Astrocyte of the spinal cord (primary cell): Measurements from ENCODE around the gene DRAXIN.

Experiments used
- DNase-seq: peaks from one replicate; pipeline ENCODE4 v3.0.0; 2011; ENCODE audit warnings: low read depth, low spot score
- H3K4me3 ChIP-seq: 2 replicates; pipeline ENCODE4 v1.5.1; 2011; ENCODE audit warnings: low read depth, mild to moderate bottlenecking, low read length, moderate library complexity
- in situ Hi-C: cut with HindIII; loops from 2 replicates; pipeline ENCODE4 v1.10.0; 2017; ENCODE audit warnings: low sequenced_read_pairs
- TF ChIP-seq, protein P1 (sequence below): IDR thresholded peaks from 2 replicates; pipeline ENCODE4 v1.5.1; 2012; ENCODE audit warnings: low read depth, mild to moderate bottlenecking, low read length, inconsistent platforms

DRAXIN gene

DNA sequence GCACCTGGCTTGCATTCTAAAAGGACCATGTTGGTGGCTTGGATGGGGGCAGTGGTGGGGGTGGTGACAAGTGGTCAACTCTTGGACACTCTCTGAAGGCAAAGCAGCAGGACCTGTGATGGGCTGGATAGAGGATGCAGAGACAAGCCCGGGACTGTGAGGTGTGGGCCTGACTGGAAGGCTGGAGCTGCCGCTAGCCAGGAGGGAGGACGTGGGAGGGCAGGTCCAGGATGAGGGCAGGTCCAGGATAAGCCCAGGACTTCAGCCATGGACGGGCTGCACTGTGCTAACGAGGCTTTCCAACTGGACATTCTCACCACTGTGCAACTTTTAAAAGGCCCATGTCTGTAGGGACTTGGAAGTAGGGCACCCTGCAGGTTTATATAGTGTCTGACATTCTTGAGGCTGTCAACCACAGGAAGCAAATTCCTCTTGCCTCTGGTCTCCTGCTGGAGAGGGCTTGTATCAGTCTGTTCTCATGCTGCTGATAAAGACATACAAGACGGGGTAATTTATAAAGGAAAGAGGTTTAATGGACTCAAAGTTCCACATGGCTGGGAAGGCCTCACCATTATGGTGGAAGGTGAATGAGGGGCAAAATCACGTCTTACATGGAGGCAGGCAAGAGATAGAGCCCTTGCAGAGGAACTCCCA lies 62.2 kb downstream of the DRAXIN start:
- H3K4me3 ChIP-seq = no peak overlapping the region
- DNase-seq = peak; percentile 53
- in situ Hi-C loops = no loop called here
- TF ChIP-seq, protein P1, sequence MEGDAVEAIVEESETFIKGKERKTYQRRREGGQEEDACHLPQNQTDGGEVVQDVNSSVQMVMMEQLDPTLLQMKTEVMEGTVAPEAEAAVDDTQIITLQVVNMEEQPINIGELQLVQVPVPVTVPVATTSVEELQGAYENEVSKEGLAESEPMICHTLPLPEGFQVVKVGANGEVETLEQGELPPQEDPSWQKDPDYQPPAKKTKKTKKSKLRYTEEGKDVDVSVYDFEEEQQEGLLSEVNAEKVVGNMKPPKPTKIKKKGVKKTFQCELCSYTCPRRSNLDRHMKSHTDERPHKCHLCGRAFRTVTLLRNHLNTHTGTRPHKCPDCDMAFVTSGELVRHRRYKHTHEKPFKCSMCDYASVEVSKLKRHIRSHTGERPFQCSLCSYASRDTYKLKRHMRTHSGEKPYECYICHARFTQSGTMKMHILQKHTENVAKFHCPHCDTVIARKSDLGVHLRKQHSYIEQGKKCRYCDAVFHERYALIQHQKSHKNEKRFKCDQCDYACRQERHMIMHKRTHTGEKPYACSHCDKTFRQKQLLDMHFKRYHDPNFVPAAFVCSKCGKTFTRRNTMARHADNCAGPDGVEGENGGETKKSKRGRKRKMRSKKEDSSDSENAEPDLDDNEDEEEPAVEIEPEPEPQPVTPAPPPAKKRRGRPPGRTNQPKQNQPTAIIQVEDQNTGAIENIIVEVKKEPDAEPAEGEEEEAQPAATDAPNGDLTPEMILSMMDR = no peak

DNA sequence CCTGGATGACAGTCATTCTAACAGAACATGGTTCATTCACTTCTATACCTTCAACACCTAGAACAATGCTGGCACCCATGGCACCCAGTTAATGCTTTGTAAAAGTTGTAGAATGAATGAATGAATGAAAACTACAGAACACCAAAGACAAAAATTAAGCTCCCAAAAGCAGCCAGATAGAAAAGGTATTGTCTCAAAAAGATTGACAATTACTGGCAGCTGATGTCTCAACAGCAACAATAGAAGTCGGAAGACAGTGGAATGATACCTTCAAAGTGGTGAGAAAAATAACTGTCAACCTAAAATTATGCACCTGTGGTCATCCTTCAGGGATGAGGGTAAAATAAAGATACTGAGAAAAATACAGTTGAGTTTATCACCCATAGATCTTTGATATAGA lies 65.5 kb downstream of the DRAXIN start:
- no peak for DNase-seq
- in situ Hi-C loops = no loop called here
- TF ChIP-seq, protein P1 = no peak
- H3K4me3 ChIP-seq = no peak overlapping the region

DNA sequence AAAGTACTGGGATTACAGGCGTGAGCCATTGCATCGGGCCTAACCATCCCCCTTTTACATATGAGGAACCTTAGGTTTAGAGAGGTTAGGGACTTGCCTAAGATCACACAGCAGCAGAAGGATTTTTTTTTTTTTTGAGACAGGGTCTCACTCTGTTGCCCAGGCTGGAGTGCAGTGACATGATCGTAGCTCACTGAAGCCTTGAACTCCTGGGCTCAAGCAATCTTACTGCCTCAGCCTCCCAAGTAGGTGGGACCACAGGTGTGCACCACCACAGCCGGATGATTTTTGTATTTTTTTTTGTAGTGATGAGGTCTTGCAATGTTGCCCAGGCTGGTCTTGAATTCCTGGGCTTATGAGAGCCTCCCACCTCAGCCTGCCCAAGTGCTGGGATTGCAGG lies 68.3 kb downstream of the DRAXIN start:
- no peak overlapping the region for H3K4me3 ChIP-seq
- no peak for DNase-seq
- in situ Hi-C loops = no loop called here
- TF ChIP-seq, protein P1 = no peak

DNA sequence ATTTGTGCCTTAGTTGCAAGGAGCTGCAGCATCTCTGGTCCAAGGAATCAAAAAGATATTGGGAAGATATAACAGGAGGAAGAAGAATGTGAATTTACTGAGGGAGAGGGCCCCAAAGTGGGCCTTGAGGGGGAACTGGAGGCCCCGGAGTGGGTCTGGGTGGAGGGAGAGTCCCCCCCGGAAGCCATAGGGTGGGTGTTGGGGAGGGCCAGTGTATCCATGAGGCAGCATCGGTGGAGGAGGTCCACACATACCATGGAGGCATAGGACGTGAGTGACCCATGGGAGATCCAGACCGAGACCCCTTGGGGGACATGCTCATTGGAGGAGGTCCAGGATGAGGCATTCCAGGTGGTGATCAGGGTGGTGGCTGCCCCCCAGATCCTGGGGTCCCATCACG lies 69.8 kb downstream of the DRAXIN start:
- TF ChIP-seq, protein P1 = no peak
- DNase-seq = no peak
- in situ Hi-C loops = no loop called here
- H3K4me3 ChIP-seq = no peak overlapping the region

DNA sequence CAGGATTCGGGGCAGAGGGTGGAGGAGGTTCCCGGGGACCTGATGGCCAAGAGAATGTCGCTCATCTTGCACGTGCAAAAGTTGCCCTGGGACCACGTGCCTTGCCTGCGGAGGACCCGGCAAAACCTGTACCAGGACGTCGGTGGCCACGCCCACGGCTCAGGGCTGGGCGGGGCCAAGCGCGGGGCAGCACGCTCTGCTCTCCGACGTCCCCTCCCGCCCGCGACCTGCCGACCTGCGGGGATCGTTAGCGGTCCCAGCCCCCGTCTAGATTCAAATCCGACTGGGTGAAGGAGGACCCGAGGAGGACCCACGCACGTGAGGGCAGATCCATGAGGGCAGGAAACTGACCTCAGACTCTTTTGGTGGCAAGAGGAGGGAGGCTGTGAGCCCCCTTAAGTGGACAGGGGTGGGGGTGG lies 70.5 kb downstream of the DRAXIN start, which contains the start of gene C1orf167:
C1orf167 (plus strand) TSS at position 206 of the 419 bp plus-strand sequence. CDS start 2,208 bp downstream, outside the sequence.
- TF ChIP-seq, protein P1 = no peak
- in situ Hi-C loops = no loop called here
- DNase-seq = no peak
- no peak within 1 kb of the TSS for H3K4me3 ChIP-seq

DNA sequence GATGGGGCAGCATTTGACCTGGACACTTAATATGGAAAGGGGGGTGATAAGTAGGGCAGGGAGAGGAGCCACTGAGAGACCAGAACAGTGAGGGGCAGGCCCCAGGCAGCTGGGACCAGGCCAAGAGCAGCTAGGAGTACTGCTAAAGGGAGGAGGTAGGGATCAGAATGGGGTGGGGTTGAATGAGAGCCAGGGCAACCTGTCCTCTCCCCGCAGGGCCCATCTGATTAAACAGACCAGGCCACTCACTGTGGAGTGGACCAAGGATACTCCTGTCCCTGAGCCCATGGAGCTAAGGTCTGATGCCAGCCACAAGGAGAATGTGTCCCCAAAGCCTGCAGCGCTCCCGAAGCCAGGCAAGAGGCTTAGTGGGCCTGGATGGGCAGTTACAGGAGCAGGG lies 72.6 kb downstream of the DRAXIN start:
- in situ Hi-C loops = no loop called here
- no peak overlapping the region for H3K4me3 ChIP-seq
- TF ChIP-seq, protein P1 = no peak
- no peak for DNase-seq

DNA sequence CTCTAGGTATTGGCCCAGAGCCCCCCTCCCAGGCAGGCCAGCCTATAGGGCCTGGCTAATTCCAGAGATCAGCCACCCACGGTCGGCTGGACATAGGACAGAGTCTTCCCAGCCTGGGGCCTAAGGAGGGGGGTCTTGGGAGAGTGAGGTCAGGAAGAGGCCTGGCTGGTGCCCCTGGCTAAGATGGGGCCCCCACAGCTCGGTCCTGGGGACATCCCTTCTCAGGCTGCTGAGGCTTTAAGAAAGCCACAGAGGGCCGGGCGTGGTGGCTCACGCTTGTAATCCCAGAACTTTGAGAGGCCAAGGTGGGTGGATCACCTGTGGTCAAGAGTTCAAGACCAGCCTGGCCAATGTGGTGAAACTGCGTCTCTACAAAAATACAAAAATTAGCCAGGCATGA lies 73.0 kb downstream of the DRAXIN start:
- TF ChIP-seq, protein P1 = no peak
- no peak overlapping the region for H3K4me3 ChIP-seq
- DNase-seq = no peak
- in situ Hi-C loops = no loop called here
